ENCODE results near the gene NAV1.
"Not testable (repeated sequence)": the region's sequence is repeated elsewhere in the genome, so short reads cannot be mapped to it uniquely, and the experiment has no call there.

Gene NAV1, protein sequence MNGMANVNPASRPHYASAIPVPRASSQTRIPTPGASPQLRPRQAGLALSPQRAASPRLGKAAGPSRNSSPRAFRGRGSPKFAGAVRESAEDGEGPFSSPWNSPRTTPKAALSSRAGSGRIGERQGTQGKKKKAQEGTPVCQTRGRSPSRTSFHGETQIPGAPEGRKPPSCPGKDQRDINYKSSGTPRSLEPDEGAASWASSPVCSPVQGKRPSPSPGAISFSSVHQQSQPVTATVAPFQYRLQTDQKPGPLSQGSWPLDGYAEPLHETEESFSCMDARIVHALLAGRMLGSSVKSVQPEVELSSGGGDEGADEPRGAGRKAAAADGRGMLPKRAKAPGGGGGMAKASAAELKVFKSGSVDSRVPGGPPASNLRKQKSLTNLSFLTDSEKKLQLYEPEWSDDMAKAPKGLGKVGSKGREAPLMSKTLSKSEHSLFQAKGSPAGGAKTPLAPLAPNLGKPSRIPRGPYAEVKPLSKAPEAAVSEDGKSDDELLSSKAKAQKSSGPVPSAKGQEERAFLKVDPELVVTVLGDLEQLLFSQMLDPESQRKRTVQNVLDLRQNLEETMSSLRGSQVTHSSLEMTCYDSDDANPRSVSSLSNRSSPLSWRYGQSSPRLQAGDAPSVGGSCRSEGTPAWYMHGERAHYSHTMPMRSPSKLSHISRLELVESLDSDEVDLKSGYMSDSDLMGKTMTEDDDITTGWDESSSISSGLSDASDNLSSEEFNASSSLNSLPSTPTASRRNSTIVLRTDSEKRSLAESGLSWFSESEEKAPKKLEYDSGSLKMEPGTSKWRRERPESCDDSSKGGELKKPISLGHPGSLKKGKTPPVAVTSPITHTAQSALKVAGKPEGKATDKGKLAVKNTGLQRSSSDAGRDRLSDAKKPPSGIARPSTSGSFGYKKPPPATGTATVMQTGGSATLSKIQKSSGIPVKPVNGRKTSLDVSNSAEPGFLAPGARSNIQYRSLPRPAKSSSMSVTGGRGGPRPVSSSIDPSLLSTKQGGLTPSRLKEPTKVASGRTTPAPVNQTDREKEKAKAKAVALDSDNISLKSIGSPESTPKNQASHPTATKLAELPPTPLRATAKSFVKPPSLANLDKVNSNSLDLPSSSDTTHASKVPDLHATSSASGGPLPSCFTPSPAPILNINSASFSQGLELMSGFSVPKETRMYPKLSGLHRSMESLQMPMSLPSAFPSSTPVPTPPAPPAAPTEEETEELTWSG (N-terminal part only)

DNA sequence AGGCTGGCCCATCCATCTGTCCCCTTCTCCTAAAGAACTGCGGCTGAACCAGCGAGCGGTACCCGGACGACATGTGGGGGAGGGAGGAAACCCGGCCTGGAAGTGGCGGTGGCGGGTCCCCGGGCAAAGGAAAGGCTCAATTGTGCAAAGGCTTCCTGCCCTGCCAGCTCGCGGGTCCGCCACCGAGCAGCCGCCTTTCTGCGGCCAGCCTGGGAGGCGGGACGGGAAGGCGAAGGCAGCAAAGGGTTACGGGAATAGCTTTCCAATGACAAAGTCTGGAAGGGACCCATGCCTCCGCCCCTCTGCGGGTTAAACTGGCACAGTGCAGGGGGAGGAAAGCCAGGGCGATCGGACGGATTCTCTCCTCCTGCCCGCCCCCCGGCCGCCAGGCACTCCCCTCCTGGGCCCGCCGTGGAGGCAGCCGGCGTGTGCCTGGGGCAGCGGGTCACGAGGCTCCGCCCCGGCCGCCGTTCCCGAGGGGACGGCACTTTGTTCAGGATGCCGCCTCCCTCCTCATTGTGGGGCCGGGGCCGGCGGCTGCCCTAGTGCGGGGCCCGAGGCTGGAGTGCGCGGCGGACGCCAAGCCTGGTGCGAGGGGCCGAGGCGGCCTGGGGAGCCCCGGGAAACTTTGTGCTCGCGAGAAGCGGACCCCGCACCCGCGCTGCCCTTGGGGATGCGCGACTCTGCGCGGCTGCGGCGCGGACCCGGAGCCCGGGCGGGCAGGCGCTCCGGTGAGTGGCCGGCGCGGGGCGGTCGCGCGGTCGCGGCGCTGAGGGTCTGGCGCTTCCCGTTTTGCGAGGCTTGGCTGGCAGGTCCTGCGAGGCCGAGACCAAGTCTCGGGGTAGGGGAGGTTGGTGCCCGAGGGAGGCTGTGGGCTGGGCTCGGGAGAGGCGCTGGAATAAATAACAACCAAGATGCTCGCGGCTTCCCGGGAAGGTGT lies at the start of gene NAV1:
TSS of gene NAV1 (plus strand) at position 516 of the 940 bp plus-strand sequence. CDS start 83,758 bp downstream, outside the sequence.
- no peak for DNase-seq (ENCODE audit: low read depth)

DNA sequence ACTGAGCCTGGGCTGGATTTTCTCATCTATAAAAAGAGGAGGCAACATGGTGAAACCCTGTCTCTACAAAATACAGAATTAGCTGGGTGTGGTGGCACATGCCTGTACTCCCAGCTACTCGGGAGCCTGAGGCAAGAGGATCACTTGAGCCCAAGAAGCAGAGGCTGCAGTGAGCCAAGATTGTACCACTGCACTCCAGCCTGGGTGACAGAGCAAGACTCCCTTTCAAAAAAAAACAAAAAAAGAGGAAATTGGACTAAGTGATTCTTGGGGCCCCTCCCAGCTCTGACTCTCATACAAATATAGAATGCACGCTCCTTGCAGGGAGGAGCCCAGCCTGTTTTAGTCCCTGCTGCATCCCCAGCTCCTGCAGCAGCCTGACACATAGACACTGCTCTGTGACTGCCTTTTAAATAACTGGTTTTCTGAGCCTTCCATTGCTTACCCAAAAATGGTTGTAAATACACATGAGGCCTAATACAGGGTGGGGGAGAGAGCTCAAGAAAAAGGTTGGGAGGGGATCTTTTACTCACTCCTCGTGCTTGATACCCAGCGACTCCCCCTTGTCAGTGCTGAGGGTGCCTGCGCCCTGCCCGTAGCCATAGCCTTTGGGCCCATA lies 49.2 kb upstream of the NAV1 start:
- no peak for DNase-seq (ENCODE audit: low read depth)

DNA sequence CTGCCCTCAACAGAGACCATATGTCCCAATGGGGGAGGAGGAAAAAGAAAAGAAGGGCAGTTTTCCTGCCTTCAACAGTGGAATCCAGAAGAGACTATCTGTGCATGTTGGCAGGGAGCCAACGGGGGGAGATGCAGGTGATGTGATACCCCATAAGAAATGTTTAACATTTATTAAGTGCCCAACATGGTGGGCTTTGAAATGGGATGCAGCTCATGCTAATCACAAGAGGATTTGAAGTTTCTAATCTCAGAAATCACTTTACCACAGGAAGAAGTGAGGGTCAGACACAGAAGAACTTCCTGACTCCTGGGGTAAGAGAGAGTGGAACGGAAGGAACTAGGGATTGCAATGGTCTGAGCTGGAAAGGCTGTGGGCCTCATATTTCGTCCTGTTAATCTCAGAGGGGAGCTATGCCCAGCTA lies 48.2 kb upstream of the NAV1 start:
- no peak for DNase-seq (ENCODE audit: low read depth)

DNA sequence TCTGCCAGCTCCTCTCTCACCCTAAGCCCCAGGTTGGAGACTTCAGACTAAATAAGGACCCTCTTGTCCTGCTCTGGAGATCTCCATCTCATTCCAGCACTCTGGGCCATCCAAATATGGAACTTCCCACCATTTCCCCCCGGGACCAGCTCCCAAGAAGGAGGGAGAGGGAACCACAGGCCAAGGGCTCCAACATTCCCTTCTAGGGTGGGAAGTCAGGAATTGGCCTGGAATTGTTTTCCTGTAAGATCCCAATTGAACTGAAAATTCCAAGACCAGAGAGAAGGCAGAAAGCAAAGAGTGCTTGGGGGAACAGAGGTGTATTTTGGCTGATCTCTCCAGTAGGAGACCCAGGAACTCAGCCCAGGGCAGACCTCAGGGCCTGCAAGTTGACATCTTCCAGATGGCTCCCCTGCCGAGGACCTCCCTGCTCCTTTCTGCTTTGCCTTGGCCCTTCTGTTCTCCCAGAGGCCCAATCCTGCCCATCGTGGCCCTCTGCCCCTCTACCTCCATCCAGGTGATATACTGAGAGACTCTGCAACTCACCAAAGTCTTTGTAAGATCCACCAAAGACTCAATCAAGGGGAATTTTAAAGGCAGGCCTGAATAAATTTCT lies 46.9 kb upstream of the NAV1 start:
- DNase-seq (ENCODE audit: low read depth): no peak

DNA sequence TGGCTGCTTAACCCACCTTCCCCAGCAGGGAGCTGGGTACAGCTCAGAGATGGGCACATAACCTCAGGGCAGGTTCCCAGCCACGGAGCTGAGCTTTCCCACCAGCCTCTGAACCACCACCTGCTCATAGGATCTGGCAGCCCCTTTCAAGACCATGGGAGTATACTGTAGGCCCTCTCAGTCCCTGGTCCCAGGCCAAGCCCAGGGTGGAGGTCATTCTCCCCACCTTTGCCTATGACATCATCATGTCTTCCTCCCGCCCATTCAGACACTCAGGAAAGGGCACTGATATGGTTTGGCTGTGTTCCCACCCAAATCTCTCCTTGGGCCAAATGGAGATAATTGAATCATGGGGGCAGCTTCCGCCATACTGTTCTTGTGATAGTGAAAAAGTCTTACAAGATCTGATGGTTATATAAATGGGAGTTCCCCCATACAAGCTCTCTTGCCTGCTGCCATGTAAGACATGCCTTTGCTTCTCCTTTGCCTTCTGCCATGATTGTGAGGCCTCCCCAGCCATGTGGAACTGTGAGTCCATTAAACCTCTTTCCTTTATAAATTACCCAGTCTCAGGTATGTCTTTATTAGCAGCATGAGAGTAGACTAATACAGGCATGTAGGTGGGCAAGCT lies 45.8 kb upstream of the NAV1 start:
- DNase-seq (ENCODE audit: low read depth): not testable (repeated sequence)

DNA sequence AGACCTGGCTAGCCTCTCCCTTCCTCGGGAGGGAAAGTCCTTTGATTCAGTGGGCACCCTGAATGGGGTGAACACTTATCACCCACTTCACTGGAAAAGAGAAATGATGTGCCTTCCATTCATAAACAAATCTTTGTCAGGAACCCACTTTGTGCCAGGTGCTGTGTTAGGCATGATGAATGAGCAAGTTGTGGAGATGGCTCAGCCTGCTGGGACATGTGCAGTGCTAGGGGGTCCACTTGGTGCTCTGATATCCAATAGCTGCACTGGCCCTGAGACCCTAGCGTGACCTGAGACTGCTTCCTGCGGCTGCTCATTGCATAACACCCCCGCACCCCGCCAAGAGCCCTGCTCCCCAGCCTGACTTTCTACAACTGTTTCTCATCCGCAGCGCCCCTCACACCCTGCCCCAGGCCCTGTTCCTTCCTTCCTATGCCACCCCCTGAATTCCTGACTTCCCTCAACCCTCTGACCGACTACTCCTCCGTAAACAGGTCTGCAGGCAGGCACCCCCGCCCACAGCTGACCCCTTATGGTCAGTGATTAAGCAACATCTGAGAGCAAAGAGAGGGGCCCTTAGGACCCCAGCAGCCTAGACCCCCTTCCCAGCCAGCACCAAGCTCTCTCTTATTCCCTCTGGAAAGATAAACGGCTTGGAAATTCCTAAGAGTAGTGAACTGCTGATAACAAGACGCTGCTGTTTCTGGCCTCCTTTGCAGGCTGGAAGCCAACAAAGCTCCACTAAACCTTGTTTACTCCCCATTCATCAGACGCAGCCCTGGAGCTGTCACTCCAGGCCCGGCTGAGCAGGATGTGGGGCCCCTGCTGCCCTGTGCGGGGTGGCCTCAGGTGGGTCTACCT lies 44.9 kb upstream of the NAV1 start:
- DNase-seq (ENCODE audit: low read depth): no peak

DNA sequence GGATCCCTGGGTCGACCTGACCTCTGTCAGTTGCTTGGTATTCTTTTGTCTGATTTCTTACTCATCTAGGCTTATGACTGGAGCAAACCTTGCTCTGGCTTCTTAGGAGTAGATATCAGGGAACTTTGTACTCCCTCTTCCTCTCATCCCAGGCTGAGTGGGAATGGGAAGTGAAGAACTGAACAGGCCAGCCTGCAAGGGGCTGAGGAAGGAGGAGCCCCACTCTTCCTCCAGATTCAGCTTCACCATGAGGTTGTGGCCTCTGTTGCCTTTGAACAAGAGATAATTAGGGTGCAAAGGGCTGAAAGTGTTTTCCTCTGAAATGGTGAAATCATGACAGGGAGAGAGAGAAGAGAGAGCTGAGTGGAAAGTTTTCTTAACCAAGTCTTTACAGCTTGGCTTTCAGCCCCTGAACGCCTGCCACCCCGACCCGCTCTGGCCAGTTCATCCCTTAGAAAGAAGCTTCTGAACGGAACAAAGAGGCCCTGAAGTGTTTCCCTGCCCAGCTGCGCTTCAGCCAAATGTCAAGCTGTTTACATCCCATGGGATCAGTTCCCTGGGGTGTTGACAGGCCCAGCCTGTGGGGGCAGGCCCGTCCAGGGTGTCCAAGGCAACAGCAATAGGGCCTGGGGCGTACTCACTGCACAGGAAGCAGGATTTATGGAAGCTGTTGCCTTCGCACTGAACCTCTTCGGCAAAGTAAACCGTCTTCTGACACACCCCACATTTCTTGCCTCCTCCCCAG lies 43.2 kb upstream of the NAV1 start:
- DNase-seq (ENCODE audit: low read depth): no peak

DNA sequence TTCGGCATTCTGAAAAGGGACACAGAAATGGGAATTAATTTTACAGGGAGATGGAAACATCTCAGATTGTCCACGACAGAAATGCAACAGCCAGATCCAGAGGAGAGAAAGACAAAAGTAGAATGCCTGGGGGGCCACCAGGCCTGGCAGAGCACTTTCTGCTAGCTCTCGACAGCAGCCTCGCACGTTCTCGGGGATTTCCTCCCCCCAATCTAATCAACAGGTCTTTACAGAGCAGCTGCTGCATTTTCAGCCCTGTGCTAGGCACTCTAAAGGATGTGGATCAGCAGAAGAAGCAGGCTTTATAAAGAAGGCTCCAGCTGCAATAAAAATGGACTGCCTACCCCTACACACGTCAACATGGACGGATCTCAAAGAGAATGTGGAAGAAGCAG lies 42.6 kb upstream of the NAV1 start:
- DNase-seq (ENCODE audit: low read depth): no peak

DNA sequence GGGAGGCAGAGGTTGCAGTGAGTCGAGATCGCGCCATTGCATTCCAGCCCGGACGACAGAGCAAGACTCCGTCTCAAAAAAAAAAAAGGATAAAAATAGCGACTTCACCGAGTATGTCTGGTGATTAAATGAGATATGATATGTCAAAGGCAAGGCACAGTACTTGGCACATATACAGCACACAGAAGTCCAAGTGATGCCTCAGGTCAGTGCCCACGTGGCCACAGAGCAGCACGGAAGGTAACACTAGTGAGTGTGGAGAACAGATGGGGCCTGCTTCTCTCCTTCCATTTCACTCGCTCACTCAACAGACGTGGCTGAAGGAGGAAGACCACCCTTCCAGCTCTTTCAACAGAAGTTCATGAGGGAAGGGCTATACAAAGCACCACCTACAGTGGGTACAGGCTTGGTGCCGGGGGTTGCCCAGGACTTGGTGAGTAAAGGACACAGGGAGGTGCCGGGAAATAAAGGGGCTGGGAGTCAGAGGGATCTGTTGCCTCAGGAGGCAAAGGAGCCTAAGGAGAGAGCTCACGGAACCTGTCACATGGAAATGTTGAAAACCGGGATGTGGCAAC lies 40.9 kb upstream of the NAV1 start:
- no peak for DNase-seq (ENCODE audit: low read depth)

DNA sequence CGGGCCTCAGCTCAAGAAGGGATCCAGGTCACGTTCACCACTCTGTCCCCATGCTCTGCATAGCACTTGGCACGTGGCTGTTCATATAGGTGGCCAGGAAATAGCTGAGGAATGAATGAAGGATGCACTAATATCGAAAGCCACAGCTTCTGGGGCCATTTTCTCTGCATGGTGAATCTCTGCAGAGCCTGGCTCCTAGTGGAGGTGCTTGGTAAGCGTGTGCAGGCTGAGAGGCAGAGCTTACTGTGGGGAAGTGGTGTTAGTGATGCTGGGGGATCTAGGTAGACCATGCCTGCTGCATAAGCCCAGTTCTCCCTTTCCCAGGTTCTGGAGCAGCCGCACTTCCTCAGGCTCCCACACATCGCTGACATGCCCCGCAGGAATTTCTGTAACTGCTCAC lies 40.3 kb upstream of the NAV1 start:
- no peak for DNase-seq (ENCODE audit: low read depth)

DNA sequence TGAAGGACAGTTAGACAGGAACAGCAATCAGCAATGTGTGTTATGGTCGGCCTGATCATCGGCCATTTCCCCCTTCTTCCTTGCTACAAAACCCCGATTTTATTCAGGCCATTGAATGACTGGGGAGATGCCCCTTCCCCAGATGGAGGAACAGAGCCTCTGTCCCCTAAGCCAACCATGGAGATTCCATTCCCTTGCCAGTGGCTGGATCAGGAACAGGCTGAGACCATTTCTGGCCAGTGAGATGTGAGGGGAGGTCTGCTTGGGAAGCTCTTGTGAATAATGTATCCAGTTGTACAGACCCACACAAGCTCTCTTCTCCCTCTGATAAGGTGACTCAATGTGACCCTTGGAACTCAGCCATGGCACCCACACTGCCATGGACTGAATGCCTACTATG lies 39.7 kb upstream of the NAV1 start:
- DNase-seq (ENCODE audit: low read depth): no peak

DNA sequence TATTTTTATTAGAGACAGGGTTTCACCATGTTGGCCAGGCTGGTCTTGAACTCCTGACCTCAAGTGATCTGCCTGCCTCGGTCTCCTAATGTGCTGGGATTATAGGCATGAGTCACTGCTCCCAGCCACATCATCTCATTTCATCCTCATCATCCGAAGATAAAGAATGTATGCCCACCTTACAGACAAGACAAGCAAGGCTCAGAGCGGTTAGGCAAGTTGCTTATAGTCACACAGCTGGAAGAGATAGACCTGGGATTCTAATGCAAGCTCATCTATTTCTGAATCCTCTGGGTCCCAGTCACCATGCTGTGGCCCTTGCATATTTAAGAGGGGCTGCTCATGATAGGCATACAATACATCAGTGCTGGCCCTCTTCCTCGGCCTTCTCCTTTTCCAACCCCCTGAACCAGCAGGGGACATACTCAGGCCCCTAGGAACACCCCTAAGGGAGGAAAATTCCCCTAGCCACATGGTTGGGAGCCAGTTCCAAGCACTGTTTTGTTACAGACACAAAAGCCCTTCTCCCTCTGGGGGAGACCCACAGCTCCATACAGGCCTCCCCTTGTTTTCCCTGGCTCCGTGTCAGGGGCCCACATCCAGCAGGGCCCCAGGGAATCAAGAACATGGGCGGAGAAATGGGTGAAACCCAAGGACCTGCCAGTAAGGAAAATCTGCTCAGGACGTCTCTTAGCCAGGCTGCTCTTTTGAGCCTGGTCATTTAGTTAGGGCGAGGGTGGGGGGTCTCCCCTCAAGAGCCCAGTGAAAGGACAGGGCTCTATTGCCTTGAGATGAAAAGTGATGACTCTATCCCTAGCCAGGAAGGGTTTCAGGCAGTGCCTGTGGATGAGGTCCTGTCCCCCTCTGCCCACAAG lies 38.9 kb upstream of the NAV1 start:
- DNase-seq (ENCODE audit: low read depth): no peak

DNA sequence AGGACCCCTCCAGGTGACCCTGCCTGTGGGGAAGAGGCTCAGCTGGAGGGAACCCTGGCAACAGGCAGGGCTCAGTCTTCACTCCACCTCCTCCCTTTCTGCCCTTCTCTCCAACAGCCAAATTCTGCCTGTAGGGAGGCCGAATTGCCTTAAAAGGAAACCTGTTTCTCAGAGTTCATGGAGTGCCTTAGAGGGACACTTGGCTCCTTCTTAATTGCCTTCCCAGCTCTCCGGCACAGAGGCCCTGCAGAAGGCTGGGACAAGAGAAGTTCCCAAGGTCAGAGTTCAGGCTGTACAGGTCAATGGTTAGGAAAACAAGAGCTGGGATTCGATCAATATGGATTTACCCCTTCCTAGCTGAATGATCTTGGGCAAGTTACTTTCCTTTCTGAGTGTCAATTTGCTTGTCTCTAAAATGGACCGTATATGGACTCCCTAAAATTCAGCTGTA lies 38.2 kb upstream of the NAV1 start:
- DNase-seq (ENCODE audit: low read depth): no peak

DNA sequence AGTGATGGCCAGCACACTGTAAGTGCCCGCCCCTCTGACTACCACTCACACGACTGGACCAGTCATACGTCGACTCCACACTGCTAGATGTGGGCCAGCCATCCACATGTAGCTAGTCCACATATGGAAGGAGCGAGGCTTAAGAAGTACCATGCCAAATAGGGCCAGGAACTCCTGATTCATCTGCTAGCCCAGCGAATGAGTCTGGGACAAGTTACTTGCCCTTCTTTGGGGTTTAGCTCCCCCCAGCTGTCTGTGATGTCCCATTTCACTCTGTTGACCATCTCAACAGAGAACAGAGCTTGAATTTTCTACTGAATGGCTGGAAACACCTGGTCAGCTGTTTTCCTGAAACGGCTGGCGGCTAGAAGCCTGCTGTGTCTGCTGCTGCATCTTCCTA lies 37.8 kb upstream of the NAV1 start:
- DNase-seq (ENCODE audit: low read depth): no peak

DNA sequence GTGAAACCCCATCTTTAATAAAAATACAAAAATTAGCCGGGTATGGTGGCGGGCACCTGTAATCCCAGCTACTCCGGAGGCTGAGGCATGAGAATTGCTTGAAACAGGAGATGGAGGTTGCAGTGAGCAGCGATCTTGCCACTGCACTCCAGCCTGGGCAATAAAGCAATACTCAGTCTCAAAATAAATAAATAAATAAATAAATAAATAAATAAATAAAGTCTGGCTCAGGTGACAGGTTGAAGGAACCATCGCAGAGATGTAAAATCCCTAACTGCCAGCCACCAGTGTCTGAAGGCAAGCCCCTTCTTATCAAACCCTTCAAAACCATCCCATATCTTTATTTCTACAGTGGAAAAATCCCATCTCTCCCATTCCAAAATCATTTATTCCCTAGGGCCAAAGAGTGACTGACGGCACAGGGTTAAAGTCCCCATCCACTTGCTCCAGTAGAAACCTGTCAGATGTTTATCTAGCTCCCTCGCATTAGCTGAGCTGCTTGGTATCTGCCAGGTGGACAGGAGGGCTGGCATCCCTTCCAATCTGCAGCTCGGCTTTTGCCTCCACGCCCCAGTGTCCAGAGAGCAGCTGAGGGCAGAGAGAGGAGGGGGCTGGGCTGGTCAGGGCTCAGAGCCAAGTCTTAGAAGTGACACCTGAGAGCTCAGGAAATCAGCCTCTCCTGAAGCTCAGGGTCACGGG lies 37.0 kb upstream of the NAV1 start:
- no peak for DNase-seq (ENCODE audit: low read depth)

DNA sequence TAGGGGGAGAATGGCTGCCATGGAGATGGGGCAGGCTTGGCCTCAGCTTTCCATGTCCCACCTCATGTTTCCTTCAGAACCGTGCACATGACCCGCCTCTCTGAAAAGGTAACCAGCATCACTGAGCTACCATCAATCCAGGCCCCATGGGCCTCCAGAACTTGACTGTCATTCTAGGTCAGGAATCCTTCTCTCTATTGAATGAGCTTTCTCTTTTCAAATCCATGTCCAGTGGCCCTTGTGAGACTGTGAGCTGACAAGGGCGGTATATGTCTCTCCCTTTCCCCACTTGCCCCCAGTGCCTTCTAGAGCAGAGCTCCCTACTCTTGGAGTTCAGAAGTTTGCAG lies 36.4 kb upstream of the NAV1 start:
- DNase-seq (ENCODE audit: low read depth): no peak
